GM10248 (cell line): ENCODE data around the gene UBE4B.

ENCODE experiments used
- CTCF ChIA-PET: fragments of 300-600 bp; sonication (Branson Sonifier 250); formaldehyde crosslinking; extraction: SDS; loops from one replicate; lab custom pipeline; 2021; ENCODE audit warnings: antibody characterized with exemption; lab: Yijun Ruan, JAX
- POLR2A ChIA-PET: fragments of 350-650 bp; sonication (Branson Sonifier 250); formaldehyde crosslinking; extraction: SDS; loops from one replicate; lab custom pipeline; 2020; ENCODE audit warnings: antibody characterized with exemption; lab: Yijun Ruan, JAX
- DNase-seq: peaks from one replicate; pipeline ENCODE4 v3.0.0; 2012; ENCODE audit errors: extremely low spot score
- CTCF ChIP-seq: IDR thresholded peaks from 2 replicates; pipeline ENCODE4 v1.5.1; 2012; ENCODE audit warnings: mild to moderate bottlenecking, low read depth; ENCODE audit errors: extremely low read depth, missing control alignments, control extremely low read depth

The UBE4B gene

GRCh38 chr1:10160173-10160572 lies 127.4 kb downstream of the UBE4B start:
- no peak for TF ChIP-seq CTCF
- POLR2A ChIA-PET = interaction anchor here (0.6 kb wide), 1 partner anchor 298 kb away, joined by 3 read pairs; no protein-coding TSS in a partner anchor
- CTCF ChIA-PET = interaction anchor here (1.5 to 1.7 kb wide), 3 partner anchors 8 to 209 kb away, joined by 3 to 5 read pairs (median 3); no protein-coding TSS in a partner anchor
- no peak for DNase-seq

GRCh38 chr1:10160907-10161490 lies 128.2 kb downstream of the UBE4B start:
- TF ChIP-seq CTCF = no peak
- ChIA-PET POLR2A (no interaction called here), CTCF (interaction anchor here (0.7 to 1.7 kb wide), 6 partner anchors 9 to 269 kb away, joined by 3 to 5 read pairs (median 3); partner anchors contain the start of gene CENPS)
- DNase-seq = no peak

GRCh38 chr1:10161541-10162290 lies 129.0 kb downstream of the UBE4B start:
- POLR2A ChIA-PET = no interaction called here
- no peak for TF ChIP-seq CTCF
- DNase-seq = no peak
- CTCF ChIA-PET = interaction anchor here (0.7 to 1.9 kb wide), 7 partner anchors 7 to 268 kb away, joined by 3 to 5 read pairs (median 3); partner anchors contain the start of gene CENPS

DNA sequence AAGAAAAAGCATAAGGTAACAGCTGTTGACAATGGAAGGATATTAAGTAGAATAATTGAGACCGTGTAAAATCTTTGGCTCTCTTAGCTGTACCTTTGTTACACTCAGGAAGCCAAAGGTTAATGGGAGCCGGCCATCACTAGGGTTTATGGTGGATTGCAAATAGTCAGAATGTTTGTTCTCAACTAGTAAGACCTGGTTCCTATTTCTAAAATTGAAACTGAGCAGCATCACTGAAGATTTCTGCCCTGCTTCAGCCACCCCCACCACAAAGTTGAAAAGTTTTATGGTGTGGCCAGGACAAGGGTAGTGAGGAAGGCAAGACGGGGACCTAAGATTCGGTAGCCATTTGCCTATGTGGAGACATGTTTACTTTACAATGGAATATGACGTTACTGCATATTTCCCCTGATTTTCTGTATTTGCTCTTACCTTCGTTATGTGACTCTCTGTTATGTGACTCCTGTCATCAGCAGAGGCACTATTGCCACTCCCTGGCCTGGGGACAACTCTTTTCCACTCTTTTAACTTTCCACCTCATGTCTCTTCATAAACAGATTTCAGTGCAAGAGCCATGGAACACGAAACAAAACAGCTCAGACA lies 136.3 kb downstream of the UBE4B start:
- no peak for TF ChIP-seq CTCF
- CTCF ChIA-PET = interaction anchor here (1.0 to 2.6 kb wide), 6 partner anchors 8 to 41 kb away, joined by 3 to 12 read pairs (median 4); partner anchors contain the start of gene KIF1B
- POLR2A ChIA-PET = no interaction called here
- DNase-seq = peak; percentile 50

GRCh38 chr1:10170239-10170574 lies 137.4 kb downstream of the UBE4B start:
- POLR2A ChIA-PET = interaction anchor here (0.5 to 1.0 kb wide), 2 partner anchors 9 to 194 kb away, joined by 3 to 5 read pairs; no protein-coding TSS in a partner anchor
- no peak for TF ChIP-seq CTCF
- CTCF ChIA-PET = interaction anchor here (1.0 to 2.6 kb wide), 3 partner anchors 10 to 40 kb away, joined by 3 to 12 read pairs (median 3); partner anchors contain the start of gene KIF1B
- peak; percentile 47 for DNase-seq
